ENCODE data around the gene TASL.
"Not testable (repeated sequence)": the region's sequence is repeated elsewhere in the genome, so short reads cannot be mapped to it uniquely, and the experiment has no call there.

TASL gene

DNA sequence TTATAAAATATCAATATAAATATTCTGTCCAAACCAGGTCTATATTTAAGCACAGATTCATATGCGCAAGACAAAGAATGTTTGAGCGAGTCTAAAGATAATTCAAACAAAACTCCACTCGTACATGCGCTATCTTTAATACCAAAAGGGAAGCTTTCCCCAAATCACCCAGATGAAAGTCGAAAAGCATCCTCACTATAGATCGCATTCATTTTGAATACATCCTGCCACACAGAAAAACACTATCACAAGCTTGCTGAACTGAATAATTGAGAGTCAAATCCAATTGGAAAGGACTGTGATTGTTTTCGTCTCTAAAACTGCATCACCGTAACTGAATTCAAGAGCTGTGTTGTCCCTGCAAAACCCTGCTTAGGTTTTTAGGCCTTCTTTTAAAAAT is 685 bp downstream of the TASL start:
- DNase-seq (ENCODE audit: low read depth) = no peak

DNA sequence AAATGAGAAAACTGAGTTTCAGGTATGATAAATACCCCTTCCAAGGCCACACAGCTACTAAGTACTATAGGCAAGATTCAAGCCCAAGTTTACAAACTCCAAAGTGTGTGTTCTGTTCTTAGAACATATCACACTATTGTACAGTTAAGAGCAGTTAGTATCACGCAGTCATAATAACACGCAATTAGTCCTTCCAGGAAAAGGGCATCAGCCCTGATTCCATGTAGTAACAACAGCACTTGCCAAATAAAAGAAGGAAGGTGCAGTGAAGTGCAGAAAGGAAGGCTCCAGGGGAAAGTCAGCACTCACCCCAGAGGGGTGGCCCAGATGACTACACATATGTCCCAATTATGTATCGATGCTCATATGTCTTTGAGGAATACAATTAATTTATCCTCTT is 4.4 kb downstream of the TASL start:
- DNase-seq (ENCODE audit: low read depth) = no peak

DNA sequence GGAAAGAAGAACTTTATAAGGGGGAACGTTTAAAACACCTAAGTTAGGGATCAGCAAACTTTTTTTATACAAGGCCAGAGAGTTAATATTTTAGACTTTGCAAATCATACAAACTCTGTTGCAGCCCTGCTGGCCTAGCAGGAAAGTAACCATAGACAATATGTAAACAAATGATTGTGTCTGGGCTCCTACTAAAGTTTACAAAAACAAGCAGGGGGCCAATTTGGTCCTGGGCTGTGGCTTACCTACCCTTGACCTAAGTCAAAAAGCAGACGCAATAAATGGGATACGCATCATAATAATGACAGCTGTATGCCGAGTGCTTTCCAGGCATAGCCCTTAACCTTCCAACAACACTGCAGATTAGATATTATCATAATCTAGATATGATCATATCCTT is 4.9 kb downstream of the TASL start:
- DNase-seq (ENCODE audit: low read depth) = no peak

- DNase-seq (ENCODE audit: low read depth) = no peak
Measured at GRCh38 chrX:30572004-30572403, 5.6 kb downstream of the TASL start.

DNA sequence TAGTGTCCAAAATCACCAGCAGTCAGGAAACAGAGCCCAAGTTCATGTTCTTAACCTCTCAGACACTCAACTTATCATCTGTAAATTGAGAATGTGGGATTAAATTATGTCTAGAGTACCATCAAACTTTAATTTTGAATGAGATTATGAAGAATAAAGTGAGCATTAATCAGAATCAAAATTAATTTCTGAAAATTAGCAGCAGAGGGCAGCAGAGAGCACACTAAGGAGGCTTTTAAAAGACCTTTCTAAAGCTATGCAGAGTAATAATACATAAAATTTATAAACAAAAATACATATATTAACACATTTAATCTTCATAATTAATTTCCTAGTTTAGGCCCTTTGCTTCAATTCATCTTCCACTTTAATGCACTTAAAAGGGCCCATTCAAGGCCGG is 7.1 kb downstream of the TASL start:
- no peak for DNase-seq (ENCODE audit: low read depth)

- DNase-seq (ENCODE audit: low read depth) = peak; percentile 31
Measured at GRCh38 chrX:30568136-30568535, 9.4 kb downstream of the TASL start.

DNA sequence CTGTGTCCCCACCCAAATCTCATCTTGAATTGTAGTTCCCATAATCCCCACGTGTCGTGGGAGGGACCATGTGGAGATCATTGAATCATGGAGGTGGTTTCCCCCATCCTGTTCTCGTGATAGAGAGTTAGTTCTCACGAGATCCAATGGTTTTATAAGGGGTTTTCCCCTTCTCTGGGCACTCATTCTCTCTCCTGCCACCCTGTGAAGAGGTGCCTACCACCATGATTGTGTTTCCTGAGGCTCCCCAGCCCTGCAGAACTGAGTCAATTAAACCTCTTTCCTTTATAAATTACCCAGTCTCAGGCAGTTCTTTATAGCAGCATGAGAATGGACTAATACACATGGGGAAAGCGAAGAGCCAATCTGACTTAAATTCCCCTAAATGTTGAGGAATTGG is 14.5 kb downstream of the TASL start:
- DNase-seq (ENCODE audit: low read depth) = not testable (repeated sequence)

GRCh38 chrX:30561191-30561590 is 16.4 kb downstream of the TASL start:
- DNase-seq (ENCODE audit: low read depth) = no peak

DNA sequence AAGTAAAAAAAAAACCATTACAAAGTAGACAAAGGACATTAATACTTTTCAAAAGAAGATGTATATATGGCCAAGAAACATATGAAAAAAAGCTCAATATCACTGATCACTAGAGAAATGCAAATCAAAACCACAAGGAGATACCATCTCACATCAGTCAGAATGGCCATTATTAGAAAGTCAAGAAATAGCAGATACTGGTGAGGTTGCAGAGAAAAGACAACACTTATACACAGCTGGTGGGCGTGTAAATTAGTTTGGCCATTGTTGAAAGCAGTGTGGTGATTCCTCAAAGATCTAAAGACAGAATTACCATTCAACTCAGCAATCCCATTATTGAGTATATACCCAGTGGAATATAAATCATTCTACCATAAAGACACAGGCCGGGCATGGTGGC is 39.3 kb downstream of the TASL start:
- no peak for DNase-seq (ENCODE audit: low read depth)

- DNase-seq (ENCODE audit: low read depth) = no peak
Measured at GRCh38 chrX:30533835-30534234, 43.7 kb downstream of the TASL start.

- DNase-seq (ENCODE audit: low read depth) = peak; percentile 2
Measured at GRCh38 chrX:30533266-30533665, 44.3 kb downstream of the TASL start.

GRCh38 chrX:30530606-30531005 is 47.0 kb downstream of the TASL start:
- DNase-seq (ENCODE audit: low read depth) = peak; percentile 10

- no peak for DNase-seq (ENCODE audit: low read depth)
Measured at GRCh38 chrX:30525732-30526131, 51.8 kb downstream of the TASL start.

- peak; percentile 35 for DNase-seq (ENCODE audit: low read depth)
Measured at GRCh38 chrX:30521440-30522182, 56.0 kb downstream of the TASL start.

DNA sequence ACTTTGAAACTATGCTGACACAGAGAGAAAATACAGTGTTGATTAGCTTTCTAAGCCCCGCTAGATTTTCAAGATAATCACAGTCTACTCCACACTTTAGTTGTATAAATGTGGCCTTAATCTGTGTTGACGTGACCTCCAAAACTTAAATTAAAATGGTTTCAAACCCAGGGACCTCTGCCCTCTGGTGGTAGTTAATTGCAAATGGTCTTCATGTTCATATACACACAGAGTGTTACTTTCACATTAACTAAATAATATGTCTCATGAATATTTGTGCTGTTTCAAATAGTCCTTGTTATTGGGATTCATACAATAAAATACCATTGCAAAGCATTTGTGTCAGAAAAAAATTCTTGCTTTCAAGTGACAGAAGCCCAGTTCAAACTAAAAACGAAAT is 64.3 kb downstream of the TASL start:
- DNase-seq (ENCODE audit: low read depth) = no peak
